NCI-H2227 (cell line): ENCODE results near the gene CALY.
"Not testable (repeated sequence)": the region's sequence is repeated elsewhere in the genome, so short reads cannot be mapped to it uniquely, and the experiment has no call there.

Experiments
- DNase-seq: peaks from one replicate; lab custom pipeline; 2025; ENCODE audit not compliant: unreplicated experiment; lab: John Stamatoyannopoulos, UW

CALY gene

GRCh38 chr10:133336577-133337369 lies at the start of gene CALY:
Gene CALY, minus strand, starts transcription at chr10:133336896. Its CDS starts 7,907 bp downstream, at chr10:133328989.
- peak; percentile 85 for DNase-seq

GRCh38 chr10:133385214-133385613 lies 48.5 kb upstream of the CALY start:
- no peak for DNase-seq

DNA sequence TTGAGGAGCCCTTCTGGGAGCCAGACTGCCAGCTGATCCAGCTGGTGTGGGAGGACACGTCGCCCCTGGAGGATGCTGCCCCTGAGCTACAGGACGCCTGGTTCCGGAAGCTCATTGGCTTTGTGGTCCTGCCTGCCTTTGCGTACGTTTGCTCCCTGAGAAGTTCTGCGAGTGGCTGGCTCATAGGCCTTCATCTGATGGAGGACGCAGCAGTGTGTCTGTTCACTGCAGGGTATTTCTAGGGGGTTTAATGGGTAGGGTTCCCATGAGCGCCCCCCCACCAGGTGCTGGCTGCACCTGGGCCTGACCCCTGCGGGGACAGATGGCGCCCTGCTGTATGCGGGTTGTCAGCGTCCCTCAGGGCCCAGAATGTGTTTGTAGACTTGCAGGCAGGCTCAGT lies 47.4 kb upstream of the CALY start:
- DNase-seq: no peak

DNA sequence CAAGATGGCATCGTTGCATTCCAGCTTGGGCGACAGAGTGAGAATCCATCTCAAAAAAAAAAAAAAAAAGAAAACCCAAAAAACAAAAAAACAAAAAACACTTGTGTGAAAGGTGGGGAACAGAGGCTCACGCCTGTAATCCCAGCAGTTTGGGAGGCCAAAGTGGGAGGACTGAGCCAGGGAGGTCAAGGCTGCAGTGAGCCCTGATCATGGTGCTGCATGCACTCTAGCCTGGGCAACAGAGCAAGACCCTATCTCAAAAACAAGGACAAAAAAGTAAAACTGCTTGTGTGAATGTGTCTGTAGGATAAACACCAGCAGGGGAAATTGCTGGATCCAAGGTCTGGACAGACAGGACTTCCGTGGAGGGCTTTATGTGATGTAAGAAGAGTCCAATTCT lies 46.9 kb upstream of the CALY start:
- no peak for DNase-seq

GRCh38 chr10:133381036-133381435 lies 44.3 kb upstream of the CALY start:
- no peak for DNase-seq

GRCh38 chr10:133379801-133380666 lies 43.3 kb upstream of the CALY start:
- no peak for DNase-seq

DNA sequence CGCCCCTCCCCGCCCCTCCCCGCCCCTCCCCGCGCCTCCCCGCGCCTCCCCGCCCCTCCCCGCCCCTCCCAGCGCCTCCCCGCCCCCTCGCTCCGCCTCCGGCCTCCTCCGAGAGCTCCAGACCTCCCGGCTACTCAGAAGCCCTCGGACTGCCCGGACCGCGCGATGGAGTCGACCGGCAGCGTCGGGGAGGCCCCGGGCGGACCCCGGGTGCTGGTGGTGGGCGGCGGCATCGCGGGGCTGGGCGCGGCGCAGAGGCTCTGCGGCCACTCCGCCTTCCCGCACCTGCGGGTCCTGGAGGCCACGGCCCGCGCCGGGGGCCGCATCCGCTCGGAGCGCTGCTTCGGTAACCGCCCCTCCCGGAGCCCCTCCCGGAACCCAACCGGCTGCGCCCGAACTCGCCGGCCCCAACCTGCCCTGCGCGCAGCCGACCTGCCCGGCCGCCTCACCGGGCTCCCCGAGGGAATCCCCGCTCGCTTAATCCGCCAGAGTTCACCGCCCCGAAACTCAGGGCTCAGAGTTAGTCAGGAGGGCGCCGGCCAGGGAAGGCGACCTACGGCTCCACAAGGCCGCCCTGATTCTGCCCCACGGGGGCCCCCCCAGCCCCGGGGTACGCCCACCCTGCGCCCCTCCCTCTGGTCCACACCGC lies 42.6 kb upstream of the CALY start, which contains the start of gene PAOX:
Gene PAOX, plus strand, starts transcription at position 111 of the 649 bp plus-strand sequence. Its CDS starts 55 bp downstream, at position 166.
- DNase-seq: peak; percentile 49

- peak; percentile 58 for DNase-seq
Observed at GRCh38 chr10:133378251-133379096, 41.8 kb upstream of the CALY start.

DNA sequence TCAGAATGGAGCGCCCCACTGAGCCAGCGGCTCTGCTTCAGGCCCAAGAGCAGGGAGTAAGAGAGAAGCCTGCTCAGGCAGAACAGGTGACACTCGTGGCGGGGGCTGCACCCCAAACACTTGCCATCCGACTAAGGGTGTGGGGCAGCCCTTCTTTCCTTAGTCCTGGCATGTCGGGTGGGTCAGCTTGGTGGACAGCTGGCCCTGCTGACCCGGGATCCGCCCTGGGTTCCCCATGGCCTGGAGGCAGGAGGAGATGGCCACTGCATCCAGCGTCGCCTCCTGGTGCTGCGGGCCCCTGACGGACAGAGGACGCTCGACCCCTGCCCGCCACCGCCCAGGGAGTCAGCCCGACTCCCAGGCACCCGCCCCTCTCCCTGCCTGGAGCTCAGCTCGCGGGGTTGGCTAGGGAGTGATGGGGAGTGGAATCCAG lies 41.1 kb upstream of the CALY start:
- no peak for DNase-seq

DNA sequence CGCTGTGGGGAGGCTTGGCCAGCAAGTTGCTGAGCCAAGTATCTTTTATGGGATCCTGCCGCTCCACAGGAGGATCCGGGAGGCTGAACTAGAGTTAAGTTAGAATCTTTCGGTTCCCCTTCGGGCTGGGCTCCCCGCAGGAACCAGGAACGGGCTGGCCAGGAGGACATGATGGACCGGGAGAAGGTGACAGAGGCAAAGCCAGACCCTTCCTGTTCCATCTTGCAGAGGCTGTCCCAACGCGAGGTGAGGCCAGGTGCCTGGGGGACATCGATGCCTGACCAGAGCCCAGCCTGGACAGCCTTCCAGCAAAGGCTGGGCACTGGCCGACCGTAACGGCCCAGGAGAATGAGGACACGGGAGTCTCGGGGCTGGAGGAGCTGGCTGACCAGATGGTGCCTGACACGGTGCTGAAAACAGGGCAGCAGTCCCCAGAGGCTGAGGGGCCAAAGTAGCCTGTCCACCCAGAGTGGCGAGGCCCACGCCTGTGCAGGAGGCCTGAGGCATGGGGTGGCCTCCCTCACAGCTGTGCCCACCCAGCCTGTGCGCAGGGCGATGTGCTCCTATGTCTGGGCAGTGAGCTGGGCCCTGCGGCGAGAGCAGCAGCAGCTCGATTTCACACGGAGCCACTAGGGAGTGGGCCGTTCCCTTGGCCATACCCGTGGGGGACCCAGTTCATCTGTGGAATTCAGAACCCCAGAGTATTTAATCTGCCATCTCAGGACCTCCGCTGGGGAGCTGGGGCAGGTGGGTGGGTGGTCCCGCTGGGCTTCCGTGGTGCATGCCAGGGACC lies 40.5 kb upstream of the CALY start:
- no peak for DNase-seq

DNA sequence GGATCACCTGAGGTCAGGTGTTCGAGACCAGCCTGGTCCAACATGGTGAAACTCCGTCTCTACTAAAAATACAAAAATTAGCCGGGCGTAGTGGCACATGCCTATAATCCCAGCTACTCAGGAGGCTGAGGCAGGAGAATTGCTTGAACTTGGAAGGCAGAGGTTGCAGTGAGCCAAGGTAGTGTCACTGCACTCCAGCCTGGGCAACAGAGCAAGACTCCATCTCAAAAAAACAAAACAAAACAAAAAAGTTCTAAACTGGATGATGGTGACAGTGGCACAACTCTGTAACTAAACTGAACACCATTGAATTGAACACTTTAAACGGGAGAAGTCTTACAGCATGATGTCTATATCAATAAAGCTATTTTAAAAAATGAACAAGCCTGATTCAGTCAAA lies 39.5 kb upstream of the CALY start:
- DNase-seq: not testable (repeated sequence)

DNA sequence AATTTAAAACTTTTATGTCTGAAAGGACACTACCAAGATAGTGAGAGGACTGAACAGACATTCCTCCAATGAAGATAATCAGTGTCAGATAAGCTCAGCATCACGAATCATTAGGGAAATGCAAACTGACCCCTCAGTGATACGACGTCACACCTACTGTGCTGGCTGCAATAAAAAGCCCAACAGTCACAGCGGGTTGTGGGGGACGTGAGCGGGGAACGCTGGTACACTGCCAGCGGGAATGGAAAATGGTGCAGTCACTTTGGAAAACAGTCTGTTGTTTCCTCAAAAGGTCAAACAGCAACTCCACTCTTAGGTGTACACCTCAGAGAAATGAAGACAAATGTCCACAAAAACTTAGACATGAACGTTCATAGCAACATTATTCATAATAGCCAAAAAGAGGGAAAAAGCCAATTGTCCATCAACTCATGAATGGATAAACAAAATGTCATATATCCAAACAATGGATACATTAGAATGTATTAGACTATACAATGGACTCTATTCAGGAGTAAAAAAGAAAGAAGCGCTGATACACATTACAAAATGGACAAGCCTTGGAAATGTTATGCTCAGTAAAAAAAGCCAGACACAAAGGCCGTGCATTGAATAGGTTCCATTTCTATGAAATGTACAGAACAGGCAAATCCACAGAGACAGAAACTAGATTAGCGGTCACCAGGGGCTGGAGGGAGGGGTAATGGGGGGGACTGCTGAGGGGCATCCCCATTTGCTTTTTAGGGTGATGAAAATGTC lies 38.8 kb upstream of the CALY start:
- no peak for DNase-seq

- peak; percentile 95 for DNase-seq
Observed at GRCh38 chr10:133373174-133374090, 36.7 kb upstream of the CALY start, which contains the start of gene ECHS1. Gene ECHS1, minus strand, starts transcription at chr10:133373354. Its CDS starts 21 bp downstream, at chr10:133373333.

GRCh38 chr10:133372507-133372906 lies 35.8 kb upstream of the CALY start:
- DNase-seq: no peak

DNA sequence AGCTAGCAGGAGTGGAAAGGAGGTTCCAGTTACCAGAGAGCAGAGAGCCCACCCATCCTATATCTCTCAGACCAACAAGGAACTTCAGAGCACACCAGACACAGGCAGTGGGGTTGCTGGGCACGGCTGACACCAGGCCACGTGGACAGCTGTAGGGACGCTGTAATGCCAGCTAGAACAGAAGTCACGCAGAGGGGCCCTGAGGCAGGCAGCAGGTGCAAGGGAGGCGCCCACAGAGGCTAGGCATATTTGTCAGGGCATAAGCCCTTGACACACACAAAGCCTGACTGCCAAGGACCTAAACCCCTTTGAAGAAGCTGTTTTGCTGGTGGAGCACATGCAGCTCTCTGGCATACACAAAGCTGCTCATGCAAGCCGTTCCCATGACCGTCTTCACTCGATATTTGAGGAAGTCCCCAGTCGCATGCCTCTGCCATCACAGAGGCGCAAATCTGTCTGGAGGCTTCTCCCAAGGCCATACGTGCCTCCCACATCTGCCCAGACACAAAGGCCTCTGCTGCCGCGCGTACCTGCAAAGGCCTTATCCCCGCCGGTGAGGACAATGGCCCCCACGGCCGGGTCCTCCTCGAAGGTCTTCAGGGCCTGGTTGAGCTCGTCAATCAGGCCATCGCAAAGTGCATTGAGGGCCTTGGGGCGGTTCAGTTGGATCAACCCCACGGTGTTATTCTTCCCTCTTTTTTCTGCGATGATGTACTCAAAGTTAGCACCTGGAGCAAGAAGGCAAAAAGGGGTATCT lies 33.5 kb upstream of the CALY start:
- no peak for DNase-seq

DNA sequence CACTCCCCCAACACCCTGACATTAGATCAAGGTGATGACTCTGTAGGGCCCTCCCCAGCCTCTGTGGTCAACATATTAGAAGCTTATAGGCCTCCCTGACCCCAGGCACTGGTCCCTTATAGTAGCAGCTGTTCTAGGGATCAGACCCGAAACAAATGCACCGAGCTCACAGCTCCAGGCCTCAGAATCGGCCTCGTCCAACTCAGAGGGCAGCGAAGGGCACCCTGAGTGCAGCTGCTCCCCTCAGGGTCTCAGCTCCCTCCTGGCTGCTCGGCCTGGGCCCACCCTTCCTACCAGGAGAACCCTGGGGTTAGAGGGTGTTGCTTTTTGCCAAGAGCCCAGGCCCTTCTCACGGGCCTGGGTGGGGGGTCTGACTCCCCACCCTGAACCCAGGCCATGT lies 31.5 kb upstream of the CALY start:
- DNase-seq: no peak

- DNase-seq: not testable (repeated sequence)
Observed at GRCh38 chr10:133367461-133367860, 30.8 kb upstream of the CALY start.
